Epithelial cell of prostate (primary cell): ENCODE measurements around the gene EMILIN2.
"Not testable (repeated sequence)": the region's sequence is repeated elsewhere in the genome, so short reads cannot be mapped to it uniquely, and the experiment has no call there.

Experiments used
- DNase-seq: peaks from one replicate; pipeline ENCODE4 v3.0.0-alpha.2; 2011; ENCODE audit warnings: low read depth, low spot score
- H3K27ac ChIP-seq: fragments of 450-650 bp; 2 replicates; pipeline ENCODE4 v1.5.1; 2017; ENCODE audit warnings: mild to moderate bottlenecking

The EMILIN2 gene

DNA sequence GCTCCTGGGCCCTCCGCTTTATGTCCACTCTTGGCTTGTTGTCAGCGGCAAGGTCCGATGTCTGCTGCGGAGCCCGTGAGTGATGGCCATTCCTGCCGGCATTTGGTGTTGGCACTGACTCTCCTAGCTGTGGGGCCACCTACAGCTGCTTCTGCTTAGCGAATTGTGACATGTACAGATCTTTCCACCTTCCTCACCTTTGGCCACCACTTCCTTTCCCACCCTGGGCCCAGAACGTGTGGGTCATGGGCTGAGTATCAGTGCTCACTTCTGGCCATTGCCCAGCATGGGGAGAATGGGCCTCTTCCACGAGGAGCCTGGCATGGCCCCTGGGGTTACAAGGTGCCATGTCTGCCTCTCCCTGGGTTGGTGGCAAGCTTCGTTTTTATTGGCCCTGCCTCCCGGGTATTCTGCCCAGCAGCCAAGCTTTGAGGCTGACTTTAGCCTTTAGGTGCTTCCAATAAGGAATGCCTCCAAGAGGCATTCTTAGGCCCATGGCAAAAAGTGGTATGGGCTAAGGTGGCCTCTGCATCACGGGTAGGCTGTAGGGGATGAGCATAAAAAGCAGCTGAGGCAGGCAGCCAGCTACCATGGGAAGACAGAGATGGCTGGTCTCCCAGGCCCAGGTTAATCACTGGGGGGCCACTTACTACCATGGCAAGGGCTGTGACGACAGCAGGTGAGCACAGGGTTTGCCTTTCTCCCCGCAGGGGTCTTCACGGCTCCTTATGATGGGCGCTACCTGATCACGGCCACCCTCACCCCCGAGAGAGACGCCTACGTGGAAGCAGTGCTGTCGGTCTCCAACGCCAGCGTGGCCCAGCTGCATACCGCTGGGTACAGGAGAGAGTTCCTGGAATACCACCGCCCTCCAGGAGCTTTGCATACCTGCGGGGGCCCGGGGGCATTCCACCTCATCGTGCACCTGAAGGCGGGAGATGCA lies 65.8 kb downstream of the EMILIN2 start:
- DNase-seq, result no peak
- H3K27ac ChIP-seq, result no peak overlapping the region

DNA sequence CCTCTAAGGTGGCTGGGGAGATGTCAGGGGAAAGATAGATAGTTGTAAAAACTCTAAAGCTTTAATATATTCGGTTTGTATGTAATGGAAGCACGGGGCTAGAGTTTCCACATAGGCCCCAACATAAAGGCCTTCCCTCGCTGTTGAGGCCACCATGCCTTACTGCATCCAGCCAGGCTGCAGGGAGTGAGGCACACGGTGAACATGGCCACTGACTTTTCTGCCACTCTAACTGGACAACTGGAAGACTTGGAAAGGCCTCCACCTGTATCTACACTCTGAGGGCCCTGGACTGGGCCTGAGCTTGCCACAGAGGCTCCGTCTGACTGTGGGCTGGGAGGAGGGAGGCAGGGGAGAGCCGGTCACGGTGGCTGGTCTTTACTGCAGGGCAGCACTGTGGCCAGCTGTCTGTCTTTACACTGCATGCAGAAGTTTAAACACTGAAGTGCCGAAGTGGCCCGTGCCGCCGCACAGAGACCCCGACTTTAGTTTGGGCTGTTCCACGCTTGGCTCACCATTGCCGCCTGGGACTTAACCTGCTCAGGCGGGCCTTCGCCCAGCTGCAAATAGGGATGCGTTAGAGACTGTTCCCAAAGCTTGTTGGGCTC lies 66.7 kb downstream of the EMILIN2 start:
- H3K27ac ChIP-seq, result no peak overlapping the region
- no peak for DNase-seq

DNA sequence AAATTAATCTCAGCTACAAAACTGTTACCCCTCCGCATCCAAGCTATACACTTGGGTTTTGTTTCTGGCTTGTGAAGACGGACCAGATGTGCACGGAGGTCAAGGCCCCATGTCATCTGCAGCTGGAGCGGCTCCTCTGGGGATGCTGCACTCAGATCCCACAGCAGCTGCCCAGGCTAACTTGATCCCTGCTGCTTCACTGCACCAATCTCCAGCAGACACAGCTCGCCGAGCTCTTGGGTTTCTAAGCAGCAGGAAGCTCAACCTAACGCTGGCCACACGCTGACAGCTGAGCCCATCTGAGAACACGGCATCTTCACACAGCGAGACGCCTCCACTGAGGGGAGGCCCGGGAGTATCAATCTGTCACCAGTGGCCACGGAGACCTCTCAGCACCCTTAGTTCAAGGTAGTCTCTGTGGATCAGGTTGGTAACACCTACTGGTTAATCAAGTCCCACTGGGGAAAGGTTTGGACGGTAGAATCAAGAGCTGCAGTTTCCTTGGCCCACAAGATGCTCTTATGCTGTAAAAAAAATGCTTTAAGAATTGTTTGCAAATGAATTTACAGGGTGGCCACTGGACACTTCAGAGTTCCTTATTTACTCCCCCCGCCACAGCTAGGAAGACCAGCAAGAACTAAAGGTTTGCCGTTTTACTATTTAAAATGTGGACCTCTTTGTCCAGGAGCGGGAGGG lies 67.5 kb downstream of the EMILIN2 start:
- H3K27ac ChIP-seq, result no peak overlapping the region
- DNase-seq, result no peak

DNA sequence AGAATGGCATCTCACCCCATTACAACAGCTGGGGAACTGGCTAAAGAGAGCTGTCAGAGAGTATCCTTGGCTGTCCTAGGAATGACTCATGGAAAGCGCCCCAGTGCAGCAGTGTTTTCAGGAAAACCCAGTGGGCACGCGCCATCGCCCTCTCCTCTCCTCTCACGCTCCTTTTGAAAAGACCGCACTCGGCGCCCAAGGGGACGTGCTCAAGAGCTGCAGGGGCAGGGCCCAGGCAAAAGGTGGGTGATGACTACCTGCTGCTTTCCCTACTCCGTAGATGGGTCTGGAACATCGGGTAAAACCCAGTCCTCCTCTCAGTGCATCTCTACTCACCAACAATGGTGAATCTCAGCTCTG lies 68.1 kb downstream of the EMILIN2 start:
- no peak for DNase-seq
- H3K27ac ChIP-seq, result no peak overlapping the region

DNA sequence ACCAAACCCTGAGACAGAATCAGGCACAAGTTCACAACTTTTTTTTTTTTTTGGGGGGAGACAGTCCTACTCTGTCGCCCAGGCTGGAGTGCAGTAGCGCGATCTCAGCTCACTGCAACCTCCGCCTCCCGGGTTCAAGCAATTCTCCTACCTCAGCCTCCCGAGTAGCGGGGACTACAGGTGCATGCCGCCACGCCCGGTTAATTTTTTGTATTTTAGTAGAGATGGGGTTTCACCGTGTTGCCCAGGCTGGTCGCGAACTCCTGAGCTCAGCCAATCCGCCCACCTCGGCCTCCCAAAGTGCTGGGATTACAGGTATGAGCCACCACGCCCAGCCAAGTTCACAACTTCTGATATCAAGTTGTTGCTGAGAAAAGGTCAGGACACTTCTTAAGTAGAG lies 68.7 kb downstream of the EMILIN2 start:
- H3K27ac ChIP-seq, DNase-seq: not testable (repeated sequence)

DNA sequence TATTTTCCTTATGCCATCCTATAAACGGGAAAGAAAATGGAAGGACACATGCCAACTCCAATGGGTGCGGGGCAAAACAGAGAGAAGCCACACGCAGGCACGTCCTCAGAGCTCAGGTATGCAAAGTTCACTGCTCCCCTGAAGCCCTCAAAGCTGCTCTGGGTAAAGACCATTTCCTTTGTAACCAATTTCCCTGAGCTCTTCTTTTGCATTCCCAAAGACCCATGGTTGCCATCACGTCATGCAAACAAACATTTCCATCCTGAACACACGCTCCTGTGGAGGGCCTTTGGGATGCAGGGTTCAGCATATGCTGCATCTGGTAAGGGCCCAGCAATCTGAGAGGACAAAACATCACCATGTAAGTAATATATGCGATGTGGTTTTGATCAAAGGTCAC lies 69.4 kb downstream of the EMILIN2 start:
- H3K27ac ChIP-seq, result no peak overlapping the region
- no peak for DNase-seq

DNA sequence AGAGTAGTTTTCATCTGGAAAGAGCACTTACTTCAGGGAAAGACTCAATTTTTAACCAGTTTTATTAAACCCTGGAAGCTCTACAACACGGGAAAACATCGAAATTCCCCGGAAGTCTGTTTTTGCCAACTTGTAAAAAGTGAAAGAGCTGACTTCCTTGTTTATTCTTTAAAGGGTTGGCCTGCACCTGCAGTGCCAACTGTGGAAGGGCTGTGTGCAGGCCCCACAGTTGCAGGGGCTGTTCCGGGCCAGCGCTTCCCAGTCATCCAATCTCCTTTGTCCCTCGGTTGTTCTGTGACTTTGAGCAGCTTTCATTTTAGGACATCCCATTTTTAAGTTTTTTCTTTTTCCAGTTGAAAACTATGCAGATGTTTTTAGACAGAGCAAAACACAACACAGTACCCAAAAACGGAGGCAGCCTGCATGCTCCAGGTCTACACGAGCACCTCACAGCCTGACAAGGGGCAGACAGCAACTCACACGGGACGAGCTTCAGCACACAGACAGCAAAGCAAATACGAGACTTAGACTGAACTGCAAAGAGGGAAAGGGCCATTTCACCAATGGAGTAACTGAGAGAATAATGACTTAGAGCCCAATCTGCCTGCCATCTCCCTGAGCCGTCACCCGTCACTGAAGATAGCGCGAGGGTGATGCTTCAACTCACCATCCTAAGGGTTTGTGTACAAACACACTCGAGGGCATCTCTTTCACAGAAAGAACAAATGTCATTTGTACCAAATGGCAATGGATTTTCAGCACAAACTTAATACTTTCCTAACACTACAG lies 70.6 kb downstream of the EMILIN2 start:
- no peak overlapping the region for H3K27ac ChIP-seq
- no peak for DNase-seq

DNA sequence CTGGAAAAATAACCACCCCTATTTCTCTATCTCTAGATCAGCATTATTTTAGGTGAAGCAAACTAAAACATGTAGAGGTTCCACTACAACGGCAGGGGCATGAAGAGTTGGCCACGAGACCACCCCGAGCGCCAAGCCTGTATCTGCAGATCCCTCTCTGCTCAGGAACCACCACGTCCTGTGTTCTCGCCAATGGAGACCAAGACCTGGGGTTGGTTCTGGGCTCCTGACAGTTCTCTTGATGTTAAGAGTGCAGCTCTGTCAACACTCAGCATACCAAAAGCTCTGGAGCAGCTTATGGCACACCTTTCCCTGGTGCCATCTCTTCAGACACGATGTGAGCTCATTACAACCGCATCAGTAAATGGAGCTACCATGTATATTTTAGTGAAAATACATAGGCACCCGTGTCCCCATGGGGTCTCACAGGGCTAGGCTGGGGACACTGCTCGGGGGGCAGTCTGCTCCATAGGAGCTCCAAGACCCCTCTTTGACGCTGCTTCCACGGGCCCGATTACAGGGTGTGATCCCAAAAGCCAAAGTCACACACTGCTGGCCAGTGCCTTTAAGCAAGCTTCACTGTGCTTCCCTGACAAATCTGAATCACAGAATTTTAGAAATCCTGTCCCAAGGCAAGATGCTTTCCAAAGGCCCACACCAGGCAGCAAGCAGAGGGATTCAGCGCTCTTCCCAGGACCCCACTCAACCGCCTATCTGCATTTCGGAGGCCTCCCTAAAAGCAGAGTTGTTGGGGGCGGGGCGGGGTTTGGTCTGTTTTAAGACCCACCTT lies 72.2 kb downstream of the EMILIN2 start:
- no peak overlapping the region for H3K27ac ChIP-seq
- DNase-seq, result no peak

DNA sequence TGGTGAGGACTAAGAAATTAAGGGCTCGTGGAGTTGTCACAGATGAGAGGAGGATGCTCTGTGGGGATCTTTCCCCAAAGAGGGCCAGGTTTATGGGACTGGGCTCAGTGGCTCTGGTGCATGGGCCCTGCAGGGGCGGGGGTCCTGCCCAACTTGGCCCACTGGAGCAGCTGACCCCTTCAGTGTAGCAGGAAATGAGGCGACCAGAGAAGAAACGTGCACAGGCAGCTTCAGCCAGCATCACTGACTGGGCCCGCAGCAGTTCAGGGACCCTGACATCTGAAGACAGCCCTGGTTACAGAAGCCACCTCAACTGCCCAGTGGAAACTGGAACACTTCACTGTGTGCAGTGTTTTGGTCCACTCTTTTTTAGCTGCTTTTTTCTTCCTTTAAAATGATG lies 72.8 kb downstream of the EMILIN2 start:
- DNase-seq, result no peak
- H3K27ac ChIP-seq, result no peak overlapping the region

DNA sequence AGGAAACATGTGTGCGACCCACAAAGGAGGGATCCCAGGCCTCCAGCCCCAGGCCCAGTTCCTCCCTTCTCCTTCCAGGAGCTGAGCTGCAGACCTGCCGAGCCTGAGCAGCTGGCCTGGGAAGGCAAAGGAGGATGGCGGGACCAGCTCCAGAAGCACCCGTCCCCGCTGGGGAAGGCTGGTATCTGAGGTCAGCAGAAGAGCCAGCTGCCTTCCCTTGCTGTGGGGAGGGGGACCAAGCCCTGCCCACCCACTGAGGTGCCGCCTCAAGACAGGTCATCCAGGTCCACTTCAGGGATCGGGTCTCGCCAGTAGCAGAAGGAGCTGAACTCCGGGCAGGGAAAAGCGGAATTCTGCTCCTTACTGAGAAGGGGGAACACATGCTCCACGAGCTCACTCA lies 73.2 kb downstream of the EMILIN2 start:
- no peak overlapping the region for H3K27ac ChIP-seq
- no peak for DNase-seq

DNA sequence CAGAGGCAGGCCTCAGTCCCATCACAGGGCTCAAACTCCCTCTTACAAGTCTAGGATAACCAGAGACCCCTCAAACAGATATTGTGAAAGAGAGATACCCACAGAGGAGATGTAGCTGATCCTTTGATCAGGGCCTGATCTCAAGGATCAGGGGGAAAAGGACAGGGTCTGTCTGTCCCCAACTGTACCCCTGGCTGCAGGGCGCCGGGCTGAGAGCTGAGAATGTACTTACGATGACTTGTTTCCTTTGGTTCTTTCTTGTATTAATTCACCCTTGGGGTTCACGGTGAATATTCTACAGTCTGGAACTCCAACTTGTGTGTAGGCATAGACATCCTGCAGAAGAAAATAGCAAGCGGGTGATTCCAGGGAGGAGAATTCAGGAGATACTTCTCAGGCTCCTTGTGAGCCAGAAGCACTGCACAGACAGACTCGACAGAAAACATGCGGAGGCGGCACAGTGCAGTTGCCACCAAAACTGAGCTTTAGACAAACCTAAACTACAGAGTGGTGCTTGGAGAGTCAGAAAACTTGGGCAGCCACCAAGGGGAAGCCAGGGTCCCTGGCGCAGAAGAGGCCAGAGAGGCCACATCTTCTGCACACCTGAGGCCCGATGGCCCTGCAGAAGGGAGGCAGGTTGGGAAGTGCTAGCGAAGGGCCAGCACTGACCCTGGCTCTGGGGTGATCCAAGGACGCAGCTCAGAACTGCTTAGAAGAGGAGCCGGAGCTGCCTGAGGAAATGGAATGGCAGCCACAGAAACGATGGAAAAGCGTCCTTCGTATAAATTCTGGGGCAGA lies 73.9 kb downstream of the EMILIN2 start:
- DNase-seq, result no peak
- no peak overlapping the region for H3K27ac ChIP-seq

DNA sequence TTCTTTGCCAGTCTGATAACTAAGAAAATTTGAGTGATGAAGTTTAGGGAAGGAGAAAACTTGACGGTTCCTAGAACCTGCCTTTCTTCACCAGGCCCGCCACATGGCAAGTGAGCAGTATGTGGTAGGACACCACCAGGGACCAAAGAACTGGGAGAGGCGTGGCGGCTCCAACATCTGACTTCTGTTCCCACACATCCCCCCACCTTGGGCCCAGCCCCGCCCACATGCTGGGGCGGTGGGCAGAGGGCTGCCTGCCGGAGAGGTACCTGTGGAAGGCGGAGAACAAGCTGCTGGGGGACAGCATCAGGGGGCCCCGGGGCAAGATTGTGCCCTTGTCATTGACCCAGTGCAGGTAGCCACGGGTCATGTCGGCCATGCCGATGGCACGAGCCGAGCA lies 75.0 kb downstream of the EMILIN2 start:
- H3K27ac ChIP-seq, result no peak overlapping the region

DNA sequence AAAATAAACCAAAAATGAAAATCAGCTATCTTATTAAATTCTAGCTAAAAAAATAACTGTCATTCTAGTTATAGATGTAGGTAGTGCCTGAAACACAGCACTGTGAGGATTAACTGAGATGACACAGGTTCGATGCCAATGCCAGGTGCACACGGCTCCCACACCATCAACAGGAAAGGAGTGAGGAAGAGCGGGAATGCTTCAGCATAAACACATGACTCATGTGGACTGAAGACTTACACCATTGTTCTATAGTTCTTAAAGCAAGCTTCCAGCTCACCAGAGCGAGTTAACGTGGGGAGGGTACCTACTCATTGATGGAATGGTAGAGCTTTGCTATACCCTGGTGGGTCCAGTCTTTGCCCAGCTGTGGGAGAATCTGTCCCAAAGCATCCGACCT lies 76.7 kb downstream of the EMILIN2 start:
- no peak overlapping the region for H3K27ac ChIP-seq
- DNase-seq, result no peak

More for the DNA sequence above, 75.0 kb downstream of the EMILIN2 start:
- no peak for DNase-seq

DNA sequence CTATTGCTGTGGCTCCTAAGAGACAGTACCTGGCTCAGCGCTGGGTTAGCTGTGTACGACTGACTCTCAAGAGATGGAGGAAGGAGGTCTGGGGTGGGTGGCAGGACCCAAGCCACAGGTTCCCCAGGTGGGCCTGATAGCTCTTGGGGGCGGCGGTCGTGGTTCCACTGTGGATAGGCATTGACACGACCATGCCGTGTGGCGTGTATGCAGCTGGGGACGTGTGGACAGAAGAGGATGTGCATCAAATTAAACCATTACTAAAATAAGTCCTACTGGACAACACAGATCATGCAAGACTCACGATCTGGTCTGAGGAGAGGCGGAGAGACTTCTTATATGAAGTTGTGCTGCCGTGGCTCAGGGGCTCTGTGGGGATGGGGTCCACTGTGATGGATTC lies 78.1 kb downstream of the EMILIN2 start:
- no peak for DNase-seq
- no peak overlapping the region for H3K27ac ChIP-seq

DNA sequence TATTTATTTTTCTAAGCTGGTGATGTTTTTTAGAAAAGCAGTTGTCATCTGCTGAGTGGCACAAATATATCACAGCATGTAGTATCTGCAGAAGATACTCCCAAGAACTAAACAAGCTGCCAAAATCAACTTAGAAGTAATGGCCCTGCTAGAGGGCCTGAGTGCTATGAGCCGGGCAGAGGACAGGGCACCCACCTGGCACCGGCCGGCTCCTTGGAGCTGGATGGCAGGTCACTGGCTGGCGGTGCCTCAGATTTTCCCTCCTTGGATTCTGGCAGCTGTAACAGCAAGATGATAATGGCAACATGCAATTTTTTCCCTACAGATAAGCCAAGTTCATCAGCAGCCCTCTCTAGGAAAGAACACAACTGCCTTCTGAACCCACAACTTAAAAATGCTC lies 79.7 kb downstream of the EMILIN2 start:
- no peak for DNase-seq
- no peak overlapping the region for H3K27ac ChIP-seq

DNA sequence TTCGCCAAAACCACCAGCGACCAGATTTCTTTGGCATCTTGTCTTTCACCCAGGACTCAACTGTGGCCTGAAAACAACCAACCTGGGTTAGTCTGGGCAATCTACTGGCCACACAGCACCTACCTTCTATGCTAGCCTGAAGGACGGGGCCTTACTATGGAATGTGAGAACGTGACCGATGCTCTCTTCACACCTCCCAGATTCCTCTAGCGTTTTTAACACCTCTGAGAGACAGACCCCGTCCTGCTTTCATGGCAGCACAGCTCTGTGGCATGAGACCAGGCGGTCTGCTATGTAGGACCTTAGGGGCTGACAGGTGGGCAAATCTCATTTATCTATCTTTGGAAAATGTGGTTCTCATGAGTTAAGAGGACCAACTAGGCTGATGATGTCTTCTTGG lies 80.9 kb downstream of the EMILIN2 start:
- no peak for DNase-seq
- no peak overlapping the region for H3K27ac ChIP-seq

DNA sequence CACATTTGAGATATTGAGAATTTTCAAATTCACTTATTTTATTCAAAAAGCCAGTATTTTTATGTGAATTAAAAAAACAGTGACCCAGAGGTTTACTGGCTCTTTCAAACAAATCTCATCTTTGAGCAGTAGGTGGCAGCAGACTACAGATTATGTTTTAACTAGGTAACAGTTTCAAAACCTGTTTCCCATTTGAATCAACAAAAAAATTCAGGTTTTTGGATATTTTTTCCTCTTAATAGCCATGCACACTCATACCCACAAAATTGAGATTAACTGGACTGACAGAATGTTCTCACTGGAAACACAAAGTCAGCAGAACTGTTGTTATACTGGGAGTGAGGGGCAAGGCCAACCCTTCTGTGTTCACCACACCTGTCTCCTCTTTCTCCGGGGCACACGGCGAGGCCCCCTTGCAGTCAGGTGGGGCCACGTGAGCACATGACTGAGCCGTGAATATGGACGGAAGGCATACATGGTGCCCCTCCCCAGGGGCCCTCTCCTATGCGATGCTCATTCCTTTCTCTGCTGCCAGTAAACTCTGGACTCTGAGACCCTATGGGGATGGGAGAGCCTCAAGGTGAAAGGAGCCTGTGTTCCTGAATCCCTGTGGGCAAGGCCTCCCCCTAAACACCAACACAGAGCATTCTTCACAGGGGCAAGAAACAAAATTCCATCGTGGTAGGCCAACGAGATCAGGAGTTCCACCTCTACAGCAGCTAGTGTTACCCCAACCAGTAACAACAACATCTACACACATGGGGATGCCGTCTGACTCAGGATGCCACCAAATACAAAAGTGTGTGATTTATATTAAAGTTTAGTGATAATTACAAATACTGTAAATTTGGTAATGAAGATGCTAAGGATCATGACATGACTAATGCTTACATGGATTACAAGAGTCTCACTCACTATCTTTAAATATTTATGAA lies 85.7 kb downstream of the EMILIN2 start:
- no peak for DNase-seq
- H3K27ac ChIP-seq, result no peak overlapping the region

DNA sequence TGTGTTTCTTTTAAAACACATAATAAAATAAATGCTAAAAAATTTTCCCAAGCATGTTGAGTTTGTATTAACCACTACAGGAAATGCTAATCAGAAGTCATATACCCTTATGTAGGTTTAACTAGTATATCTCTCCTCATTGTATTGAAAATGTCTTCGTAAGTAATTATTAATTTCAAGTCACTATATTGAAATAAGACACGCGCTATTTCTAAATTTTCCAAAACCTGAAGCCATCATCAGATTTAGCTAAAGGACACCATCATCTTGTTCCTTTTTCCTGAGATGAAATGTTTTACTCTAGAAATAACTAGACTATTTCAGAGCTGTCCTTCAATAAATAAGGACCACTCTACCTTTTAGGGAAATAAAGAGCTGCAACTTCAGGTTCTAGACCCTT lies 87.2 kb downstream of the EMILIN2 start:
- DNase-seq, result no peak
- H3K27ac ChIP-seq, result no peak overlapping the region
